Endothelial cell (in vitro differentiated cells): ENCODE results near the gene TOB2. TPM values are rescaled to one million over a fixed set of nuclear protein-coding genes. Genes with fewer than 3 reads are reported as not detected.

ENCODE experiments used
- DNase-seq: peaks from one replicate; pipeline ENCODE4 v3.0.0; 2021; ENCODE audit warnings: low spot score
- H3K27ac Mint-ChIP-seq: one replicate; pipeline ENCODE4 v1.8.0; 2021; ENCODE audit warnings: mixed read lengths, inconsistent platforms; ENCODE audit not compliant: unreplicated experiment
- H3K27me3 Mint-ChIP-seq: one replicate; pipeline ENCODE4 v1.8.0; 2021; ENCODE audit warnings: mild to moderate bottlenecking, moderate library complexity, mixed read lengths, inconsistent platforms; ENCODE audit not compliant: unreplicated experiment
- H3K36me3 Mint-ChIP-seq: one replicate; pipeline ENCODE4 v1.8.0; 2021; ENCODE audit warnings: mild to moderate bottlenecking, low read depth, mixed read lengths, inconsistent platforms; ENCODE audit not compliant: unreplicated experiment
- H3K4me1 Mint-ChIP-seq: one replicate; pipeline ENCODE4 v1.8.0; 2021; ENCODE audit warnings: mild to moderate bottlenecking, mixed read lengths, inconsistent platforms; ENCODE audit not compliant: unreplicated experiment
- H3K4me3 Mint-ChIP-seq: one replicate; pipeline ENCODE4 v1.8.0; 2021; ENCODE audit warnings: mild to moderate bottlenecking, mixed read lengths, inconsistent platforms; ENCODE audit not compliant: unreplicated experiment
- H3K9me3 Mint-ChIP-seq: one replicate; pipeline ENCODE4 v1.8.0; 2021; ENCODE audit warnings: mixed read lengths, inconsistent platforms; ENCODE audit not compliant: unreplicated experiment
- total RNA-seq: library from RNA; stranded (reverse); fragmentation: NEBNext Ultra II Directional; extraction: Animal tissue kit (Norgen Biotek cat#: 25700); gene quantifications from one replicate; pipeline ENCODE4 v1.2.1, GENCODE V29; 2021; ENCODE audit not compliant: unreplicated experiment
- TF ChIP-seq, protein P1 (sequence below): fragments of 200-600 bp; sonication (generic); IDR thresholded peaks from one replicate; pipeline ENCODE4 v1.5.0; 2021; ENCODE audit warnings: antibody characterized with exemption; ENCODE audit not compliant: unreplicated experiment

Gene TOB2
- total RNA-seq, 1 donor from 2014 or later, result 60.3 TPM

GRCh38 chr22:41487037-41487935 lies 40.7 kb upstream of the TOB2 start:
- no peaks in the 10 kb centered on the region for H3K36me3 Mint-ChIP-seq
- peaks cover 34% of the 10 kb centered on the region for H3K4me1 Mint-ChIP-seq
- TF ChIP-seq, protein P1, sequence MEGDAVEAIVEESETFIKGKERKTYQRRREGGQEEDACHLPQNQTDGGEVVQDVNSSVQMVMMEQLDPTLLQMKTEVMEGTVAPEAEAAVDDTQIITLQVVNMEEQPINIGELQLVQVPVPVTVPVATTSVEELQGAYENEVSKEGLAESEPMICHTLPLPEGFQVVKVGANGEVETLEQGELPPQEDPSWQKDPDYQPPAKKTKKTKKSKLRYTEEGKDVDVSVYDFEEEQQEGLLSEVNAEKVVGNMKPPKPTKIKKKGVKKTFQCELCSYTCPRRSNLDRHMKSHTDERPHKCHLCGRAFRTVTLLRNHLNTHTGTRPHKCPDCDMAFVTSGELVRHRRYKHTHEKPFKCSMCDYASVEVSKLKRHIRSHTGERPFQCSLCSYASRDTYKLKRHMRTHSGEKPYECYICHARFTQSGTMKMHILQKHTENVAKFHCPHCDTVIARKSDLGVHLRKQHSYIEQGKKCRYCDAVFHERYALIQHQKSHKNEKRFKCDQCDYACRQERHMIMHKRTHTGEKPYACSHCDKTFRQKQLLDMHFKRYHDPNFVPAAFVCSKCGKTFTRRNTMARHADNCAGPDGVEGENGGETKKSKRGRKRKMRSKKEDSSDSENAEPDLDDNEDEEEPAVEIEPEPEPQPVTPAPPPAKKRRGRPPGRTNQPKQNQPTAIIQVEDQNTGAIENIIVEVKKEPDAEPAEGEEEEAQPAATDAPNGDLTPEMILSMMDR, result no peak
- no peak for DNase-seq
- H3K4me3 Mint-ChIP-seq, result peak overlapping the region; percentile 4
- H3K27me3 Mint-ChIP-seq, result peaks cover 6% of the 10 kb centered on the region
- no peaks in the 10 kb centered on the region for H3K9me3 Mint-ChIP-seq
- no peak overlapping the region for H3K27ac Mint-ChIP-seq

DNA sequence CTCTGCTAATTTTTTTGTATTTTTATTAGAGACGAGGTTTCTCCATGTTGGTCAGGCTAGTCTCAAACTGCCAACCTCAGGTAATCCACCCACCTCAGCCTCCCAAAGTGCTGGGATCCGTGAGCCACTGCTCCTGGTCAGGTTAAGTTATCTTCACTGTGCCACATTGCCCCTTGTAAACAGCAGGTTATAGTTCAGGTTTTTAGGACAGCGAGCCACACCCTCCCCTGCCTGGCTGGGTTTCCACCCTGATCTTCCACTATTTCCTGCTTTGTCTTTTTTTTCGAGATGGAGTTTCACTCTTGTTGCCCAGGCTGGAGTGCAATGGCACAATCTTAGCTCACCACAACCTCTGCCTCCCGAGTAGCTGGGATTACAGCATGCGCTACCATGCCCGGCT lies 38.4 kb upstream of the TOB2 start:
- Mint-ChIP-seq H3K27ac (no peak overlapping the region), H3K9me3 (no peaks in the 10 kb centered on the region), H3K36me3 (no peaks in the 10 kb centered on the region), H3K27me3 (peaks cover 7% of the 10 kb centered on the region), H3K4me1 (peaks cover 34% of the 10 kb centered on the region), H3K4me3 (no peak overlapping the region)
- TF ChIP-seq, protein P1, result no peak
- DNase-seq, result no peak

DNA sequence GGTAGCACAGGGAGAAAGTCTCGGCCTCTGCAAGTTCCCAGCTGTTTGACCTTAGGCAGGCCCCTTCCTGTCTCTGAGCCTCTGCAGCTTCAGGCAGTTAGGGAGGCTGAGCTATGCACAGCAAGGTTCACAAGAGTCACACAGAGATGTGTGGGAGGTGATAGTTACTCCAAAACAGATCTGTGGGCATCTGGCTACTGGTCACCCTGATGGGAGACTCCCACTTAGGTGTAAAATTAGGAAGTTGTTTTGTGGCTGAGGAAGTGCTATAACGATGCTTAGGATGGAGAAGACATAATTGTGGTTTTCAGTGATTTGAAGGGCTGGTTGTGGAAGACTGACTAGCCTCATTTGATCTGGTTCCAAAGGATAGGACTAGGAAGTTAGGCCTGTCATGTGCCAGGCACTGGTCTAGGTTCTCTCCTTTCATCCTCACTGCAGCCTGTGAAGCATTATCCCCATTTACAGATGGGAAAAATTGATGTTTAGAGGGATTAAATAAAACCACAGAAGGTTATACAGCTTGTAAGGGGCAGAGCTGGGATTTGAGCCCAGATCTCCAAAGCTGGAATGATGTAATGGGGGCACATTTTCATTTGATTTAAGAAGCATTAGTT lies 35.8 kb upstream of the TOB2 start:
- Mint-ChIP-seq H3K27me3 (peaks cover 2% of the 10 kb centered on the region), H3K4me1 (peaks cover 12% of the 10 kb centered on the region), H3K4me3 (peak overlapping the region; percentile 8), H3K36me3 (no peaks in the 10 kb centered on the region), H3K9me3 (no peaks in the 10 kb centered on the region), H3K27ac (no peak overlapping the region)
- DNase-seq, result no peak
- TF ChIP-seq, protein P1, result no peak

DNA sequence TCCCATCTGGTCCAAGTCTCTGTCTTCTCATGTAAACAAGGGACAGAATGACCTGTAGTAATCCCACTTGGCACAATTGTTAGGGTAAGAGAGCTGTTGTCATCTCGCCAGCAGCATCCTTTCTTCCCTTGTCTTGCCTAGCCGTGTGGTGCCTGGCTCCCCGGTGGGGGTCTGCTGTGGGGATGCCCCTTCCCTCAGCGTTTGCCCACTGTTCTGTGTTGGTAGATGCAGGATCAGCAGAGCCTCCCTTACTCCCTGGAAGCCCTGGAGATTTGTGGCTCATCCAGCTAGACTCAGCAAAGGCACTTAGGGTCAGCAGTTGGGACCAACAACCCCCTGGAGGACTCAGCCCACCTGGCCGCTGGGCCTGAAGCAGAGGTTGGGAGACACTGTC lies 35.3 kb upstream of the TOB2 start:
- Mint-ChIP-seq H3K4me1 (peaks cover 12% of the 10 kb centered on the region), H3K36me3 (no peaks in the 10 kb centered on the region), H3K9me3 (no peaks in the 10 kb centered on the region), H3K4me3 (no peak overlapping the region), H3K27ac (no peak overlapping the region), H3K27me3 (peaks cover 2% of the 10 kb centered on the region)
- DNase-seq, result no peak
- TF ChIP-seq, protein P1, result no peak
